Mesenchymal stem cell (in vitro differentiated cells and primary cell): Measurements from ENCODE around the gene TECRL.

Source experiments
- DNase-seq: peaks from one replicate; pipeline ENCODE4 v3.0.0-alpha.2; 2013
- H2AFZ ChIP-seq: one replicate; pipeline ENCODE4 v1.6.1; 2013; ENCODE audit warnings: low read depth, mild to moderate bottlenecking, control low read depth, inconsistent platforms, low read length, moderate library complexity
- H2AK5ac ChIP-seq: 2 replicates; pipeline ENCODE4 v1.6.1; 2013; ENCODE audit warnings: low read length, moderate library complexity, mild to moderate bottlenecking, inconsistent platforms; ENCODE audit not compliant: severe bottlenecking
- H2BK120ac ChIP-seq: one replicate; pipeline ENCODE4 v1.6.1; 2013; ENCODE audit warnings: low read depth, mild to moderate bottlenecking, inconsistent platforms, low read length, moderate library complexity
- H2BK12ac ChIP-seq, 2 experiments: one replicate each; pipeline ENCODE4 v1.6.1; 2013; ENCODE audit warnings: inconsistent platforms in 2 of 2, low read length in 2 of 2, mild to moderate bottlenecking in 2 of 2, moderate library complexity in 2 of 2, control low read depth in 1 of 2
- H2BK15ac ChIP-seq: one replicate; pipeline ENCODE4 v1.6.1; 2013; ENCODE audit warnings: mild to moderate bottlenecking, low read depth, inconsistent platforms; ENCODE audit not compliant: poor library complexity, severe bottlenecking
- H2BK5ac ChIP-seq: 2 replicates; pipeline ENCODE4 v1.6.1; 2013; ENCODE audit warnings: low read depth, mild to moderate bottlenecking, low read length, control low read depth, inconsistent platforms; ENCODE audit not compliant: poor library complexity, severe bottlenecking
- H3K14ac ChIP-seq, 2 experiments: one replicate each; pipeline ENCODE4 v1.6.1; 2013; ENCODE audit warnings: inconsistent platforms in 2 of 2, low read length in 2 of 2, control low read depth in 1 of 2, mild to moderate bottlenecking in 1 of 2, moderate library complexity in 1 of 2
- H3K18ac ChIP-seq, 2 experiments: one replicate each; pipeline ENCODE4 v1.6.1; 2013; ENCODE audit warnings: inconsistent platforms in 2 of 2, low read length in 2 of 2, control low read depth in 1 of 2, low read depth in 1 of 2, mild to moderate bottlenecking in 1 of 2
- H3K23ac ChIP-seq, 2 experiments: one replicate each; pipeline ENCODE4 v1.6.1; 2013; ENCODE audit warnings: inconsistent platforms in 2 of 2, low read length in 2 of 2, mild to moderate bottlenecking in 2 of 2, moderate library complexity in 2 of 2, control low read depth in 1 of 2
- H3K27ac ChIP-seq: 2 replicates; pipeline ENCODE4 v1.5.1; 2013; ENCODE audit warnings: mild to moderate bottlenecking, moderate library complexity, low read length, control low read depth, inconsistent platforms; ENCODE audit not compliant: poor library complexity, severe bottlenecking
- H3K27me3 ChIP-seq, 2 experiments: 2 replicates each; pipeline versions ENCODE4 v1.6.1 to v1.7.0; 2013; ENCODE audit warnings: low read length in 2 of 2, mild to moderate bottlenecking in 2 of 2, moderate library complexity in 2 of 2, control low read depth in 1 of 2, inconsistent platforms in 1 of 2; ENCODE audit not compliant: control insufficient read depth in 1 of 2, insufficient read depth in 1 of 2
- H3K36me3 ChIP-seq, 2 experiments: 2 replicates each; pipeline versions ENCODE4 v1.6.1 to v1.7.0; 2013; ENCODE audit warnings: low read length in 2 of 2, control low read depth in 1 of 2, inconsistent platforms in 1 of 2, low read depth in 1 of 2, mild to moderate bottlenecking in 1 of 2; ENCODE audit not compliant: insufficient read depth in 2 of 2, control insufficient read depth in 1 of 2
- H3K4ac ChIP-seq, 2 experiments: one replicate each; pipeline ENCODE4 v1.6.1; 2013; ENCODE audit warnings: inconsistent platforms in 2 of 2, low read length in 2 of 2, mild to moderate bottlenecking in 2 of 2, moderate library complexity in 2 of 2, control low read depth in 1 of 2, low read depth in 1 of 2
- H3K4me1 ChIP-seq: 2 replicates; pipeline ENCODE4 v1.6.1; 2013; ENCODE audit warnings: low read depth, low read length, control low read depth; ENCODE audit not compliant: control insufficient read depth, insufficient read depth
- H3K4me2 ChIP-seq: 2 replicates; pipeline ENCODE4 v1.6.1; 2013; ENCODE audit warnings: low read length, mild to moderate bottlenecking, inconsistent platforms; ENCODE audit not compliant: poor library complexity, severe bottlenecking
- H3K4me3 ChIP-seq, 2 experiments: 2 replicates each; pipeline versions ENCODE4 v1.5.1 to v1.7.0; 2013; ENCODE audit warnings: low read length in 2 of 2, mild to moderate bottlenecking in 2 of 2, control low read depth in 1 of 2, low read depth in 1 of 2; ENCODE audit not compliant: insufficient read depth in 1 of 2
- H3K79me1 ChIP-seq: replicated peaks from 2 replicates; pipeline ENCODE4 v1.6.1; 2013; ENCODE audit warnings: mild to moderate bottlenecking, control low read depth, low read length, inconsistent platforms; ENCODE audit not compliant: poor library complexity, severe bottlenecking
- H3K9ac ChIP-seq: 2 replicates; pipeline ENCODE4 v1.7.0; 2013; ENCODE audit warnings: mild to moderate bottlenecking, low read length, moderate library complexity
- H3K9me3 ChIP-seq: 2 replicates; pipeline ENCODE4 v1.7.0; 2013; ENCODE audit warnings: mild to moderate bottlenecking, low read length; ENCODE audit not compliant: control insufficient read depth
- H4K8ac ChIP-seq: one replicate; pipeline ENCODE4 v1.6.1; 2013; ENCODE audit warnings: inconsistent platforms, mild to moderate bottlenecking, low read length, moderate library complexity
- H4K91ac ChIP-seq: one replicate; pipeline ENCODE4 v1.6.1; 2013; ENCODE audit warnings: mild to moderate bottlenecking, low read length, inconsistent platforms
- WGBS: methylation state at CpG from one replicate; pipeline ENCODE4 v1.1.7; 2013; ENCODE audit warnings: mixed read lengths; 5-methylcytosine and 5-hydroxymethylcytosine counted together

The TECRL gene

DNA sequence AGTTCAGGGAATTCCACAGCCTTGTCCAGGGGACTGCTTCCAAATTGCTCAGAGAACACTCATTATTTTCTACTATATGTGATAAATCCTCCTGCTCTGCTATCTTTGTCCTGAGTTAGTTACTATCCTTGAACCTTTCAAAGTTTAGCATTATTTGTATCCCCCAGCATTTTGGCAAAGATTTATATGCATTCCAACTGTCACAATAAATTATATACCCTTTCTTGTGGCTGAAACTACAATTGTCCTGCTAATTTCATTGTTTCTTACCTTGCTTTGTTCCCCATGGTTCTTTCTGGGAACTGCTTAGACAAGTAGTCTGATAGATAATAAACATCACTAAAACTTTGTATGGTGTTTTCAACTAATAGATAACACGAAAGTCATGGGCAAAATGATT lies 40.5 kb downstream of the TECRL start:
- Histone ChIP-seq H3K4me3 (no peak overlapping the region), H4K8ac (no peak overlapping the region), H3K9ac (no peak overlapping the region), H2BK5ac (no peak overlapping the region), H2BK15ac (no peak overlapping the region), H2BK12ac (no peak overlapping the region), H3K27ac (no peak overlapping the region), H3K18ac (no peak overlapping the region), H3K79me1 (no peaks in the 10 kb centered on the region), H2AK5ac (no peak overlapping the region), H3K4ac (no peak overlapping the region), H3K36me3 (no peaks in the 10 kb centered on the region), H4K91ac (no peak overlapping the region), H2AFZ (no peak overlapping the region), H3K9me3 (no peaks in the 10 kb centered on the region), H3K4me2 (no peak overlapping the region), H3K4me1 (no peaks in the 10 kb centered on the region), H2BK120ac (no peak overlapping the region), H3K14ac (no peak overlapping the region), H3K27me3 (no peaks in the 10 kb centered on the region), H3K23ac (no peak overlapping the region)
- no CpG with 5 or more reads among the region's 1 CpG for WGBS
- no peak for DNase-seq

- H3K14ac ChIP-seq: no peak overlapping the region
- H2BK15ac ChIP-seq: no peak overlapping the region
- no peak for DNase-seq
Observed at GRCh38 chr4:64361399-64361740, 47.9 kb downstream of the TECRL start.

DNA sequence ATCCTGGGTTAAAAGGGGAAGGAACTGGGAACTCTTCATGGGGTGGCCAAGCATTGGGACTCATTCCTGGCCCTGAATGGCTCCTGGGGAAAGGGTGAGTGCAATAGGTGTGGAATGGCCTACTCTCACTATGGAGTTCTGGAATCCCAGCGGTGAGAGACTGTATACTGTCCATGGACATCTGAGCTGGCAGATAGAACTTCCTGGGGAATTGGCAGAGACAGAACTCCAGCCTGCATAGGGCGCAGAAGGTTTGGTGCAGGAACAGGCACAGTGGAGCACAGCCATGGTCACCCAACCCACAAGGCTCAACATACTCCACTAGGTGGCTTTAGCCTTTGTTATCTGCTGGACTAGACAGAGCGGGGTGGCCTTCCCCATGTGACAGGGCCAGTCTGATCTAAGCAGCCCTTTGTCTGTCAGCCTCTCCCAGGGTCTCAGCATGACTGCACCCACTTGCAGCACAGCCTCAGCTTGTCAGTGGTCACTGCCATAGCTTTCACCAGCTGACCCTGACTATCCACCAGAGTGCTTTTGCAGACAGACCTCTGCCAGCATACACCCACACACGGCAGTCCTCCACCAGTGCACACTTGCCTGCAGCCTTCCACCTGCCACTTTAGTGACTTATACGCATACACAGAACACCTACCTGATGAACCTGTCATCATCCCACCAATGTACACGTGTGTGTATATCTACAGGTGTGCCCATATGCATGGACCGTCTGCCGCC lies 48.4 kb downstream of the TECRL start:
- H3K9me3 ChIP-seq: no peaks in the 10 kb centered on the region
- no peak overlapping the region for H3K9ac ChIP-seq
- H2BK120ac ChIP-seq: no peak overlapping the region
- H2BK15ac ChIP-seq: no peak overlapping the region
- no peak overlapping the region for H4K91ac ChIP-seq
- H3K4me2 ChIP-seq: no peak overlapping the region
- H3K27ac ChIP-seq: no peak overlapping the region
- no peaks in the 10 kb centered on the region for H3K4me1 ChIP-seq
- H3K4me3 ChIP-seq: no peak overlapping the region
- H2AK5ac ChIP-seq: no peak overlapping the region
- H4K8ac ChIP-seq: no peak overlapping the region
- WGBS: 93% methylated on average over 8 of the region's 8 CpGs
- H3K18ac ChIP-seq: no peak overlapping the region
- H3K79me1 ChIP-seq: no peaks in the 10 kb centered on the region
- no peak overlapping the region for H2AFZ ChIP-seq
- H2BK12ac ChIP-seq: no peak overlapping the region
- no peaks in the 10 kb centered on the region for H3K27me3 ChIP-seq
- H3K14ac ChIP-seq: no peak overlapping the region
- no peak for DNase-seq
- H3K23ac ChIP-seq: no peak overlapping the region
- no peak overlapping the region for H2BK5ac ChIP-seq
- no peaks in the 10 kb centered on the region for H3K36me3 ChIP-seq
- no peak overlapping the region for H3K4ac ChIP-seq

More at GRCh38 chr4:64361399-64361740, 47.9 kb downstream of the TECRL start:
- no peak overlapping the region for H2BK12ac ChIP-seq
- no peak overlapping the region for H3K27ac ChIP-seq
- H4K91ac ChIP-seq: no peak overlapping the region
- H3K4me1 ChIP-seq: no peaks in the 10 kb centered on the region
- no peak overlapping the region for H2BK5ac ChIP-seq
- H3K9ac ChIP-seq: no peak overlapping the region
- no peak overlapping the region for H3K4me3 ChIP-seq
- H2AK5ac ChIP-seq: no peak overlapping the region
- H4K8ac ChIP-seq: no peak overlapping the region
- H2AFZ ChIP-seq: no peak overlapping the region
- no peak overlapping the region for H3K23ac ChIP-seq
- H3K36me3 ChIP-seq: no peaks in the 10 kb centered on the region
- no peaks in the 10 kb centered on the region for H3K27me3 ChIP-seq
- H3K9me3 ChIP-seq: no peaks in the 10 kb centered on the region
- no peak overlapping the region for H3K18ac ChIP-seq
- H3K4ac ChIP-seq: no peak overlapping the region
- H3K4me2 ChIP-seq: no peak overlapping the region
- H2BK120ac ChIP-seq: no peak overlapping the region
- H3K79me1 ChIP-seq: no peaks in the 10 kb centered on the region

DNA sequence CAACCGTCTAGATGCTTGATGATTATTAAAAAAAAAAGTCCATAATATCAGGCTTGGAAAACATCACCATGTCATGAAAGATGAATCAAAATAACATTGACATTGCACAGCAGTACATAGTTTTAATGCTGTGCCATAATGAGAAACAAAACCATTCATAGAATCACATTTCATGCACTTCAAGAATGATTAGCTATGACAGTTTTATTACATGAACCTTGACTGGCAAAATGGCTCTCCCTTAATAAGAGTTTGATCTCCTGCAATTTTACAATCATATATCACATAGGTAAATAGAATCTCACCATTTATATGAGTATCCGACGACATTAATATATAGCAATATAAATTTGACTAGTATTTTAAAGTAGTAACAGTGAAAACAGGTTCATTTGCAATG lies 49.8 kb downstream of the TECRL start:
- no peaks in the 10 kb centered on the region for H3K79me1 ChIP-seq
- H3K14ac ChIP-seq: no peak overlapping the region
- H2BK120ac ChIP-seq: no peak overlapping the region
- no peak overlapping the region for H4K91ac ChIP-seq
- WGBS: no CpG with 5 or more reads among the region's 3 CpGs
- no peak overlapping the region for H3K4me3 ChIP-seq
- H3K23ac ChIP-seq: no peak overlapping the region
- H2BK5ac ChIP-seq: no peak overlapping the region
- no peak overlapping the region for H3K4me2 ChIP-seq
- H2AFZ ChIP-seq: no peak overlapping the region
- H3K9me3 ChIP-seq: no peaks in the 10 kb centered on the region
- no peak overlapping the region for H4K8ac ChIP-seq
- H3K9ac ChIP-seq: no peak overlapping the region
- no peak overlapping the region for H2BK15ac ChIP-seq
- H3K27ac ChIP-seq: no peak overlapping the region
- no peak overlapping the region for H2AK5ac ChIP-seq
- H3K4ac ChIP-seq: no peak overlapping the region
- H3K36me3 ChIP-seq: no peaks in the 10 kb centered on the region
- no peaks in the 10 kb centered on the region for H3K27me3 ChIP-seq
- no peak for DNase-seq
- no peaks in the 10 kb centered on the region for H3K4me1 ChIP-seq
- no peak overlapping the region for H3K18ac ChIP-seq
- H2BK12ac ChIP-seq: no peak overlapping the region
